ENCODE data around the gene MMP24OS.
A peak's percentile ranks its signal among the peaks of the same experiment; 100 is the strongest.

MMP24OS gene

GRCh38 chr20:35277127-35277526, 795 bp downstream of the MMP24OS start:
- TF ChIP-seq, protein P1, sequence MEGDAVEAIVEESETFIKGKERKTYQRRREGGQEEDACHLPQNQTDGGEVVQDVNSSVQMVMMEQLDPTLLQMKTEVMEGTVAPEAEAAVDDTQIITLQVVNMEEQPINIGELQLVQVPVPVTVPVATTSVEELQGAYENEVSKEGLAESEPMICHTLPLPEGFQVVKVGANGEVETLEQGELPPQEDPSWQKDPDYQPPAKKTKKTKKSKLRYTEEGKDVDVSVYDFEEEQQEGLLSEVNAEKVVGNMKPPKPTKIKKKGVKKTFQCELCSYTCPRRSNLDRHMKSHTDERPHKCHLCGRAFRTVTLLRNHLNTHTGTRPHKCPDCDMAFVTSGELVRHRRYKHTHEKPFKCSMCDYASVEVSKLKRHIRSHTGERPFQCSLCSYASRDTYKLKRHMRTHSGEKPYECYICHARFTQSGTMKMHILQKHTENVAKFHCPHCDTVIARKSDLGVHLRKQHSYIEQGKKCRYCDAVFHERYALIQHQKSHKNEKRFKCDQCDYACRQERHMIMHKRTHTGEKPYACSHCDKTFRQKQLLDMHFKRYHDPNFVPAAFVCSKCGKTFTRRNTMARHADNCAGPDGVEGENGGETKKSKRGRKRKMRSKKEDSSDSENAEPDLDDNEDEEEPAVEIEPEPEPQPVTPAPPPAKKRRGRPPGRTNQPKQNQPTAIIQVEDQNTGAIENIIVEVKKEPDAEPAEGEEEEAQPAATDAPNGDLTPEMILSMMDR (IDR thresholded peaks at IDR 0.05; ENCODE audit: low read depth, low read length) = no peak
- peak overlapping the region; percentile 76 for H3K4me3 ChIP-seq (ENCODE audit: low read depth, low read length)

GRCh38 chr20:35276408-35276807, 1.5 kb downstream of the MMP24OS start:
- H3K4me3 ChIP-seq (ENCODE audit: low read depth, low read length) = peak overlapping the region; percentile 76
- TF ChIP-seq, protein P1 (IDR thresholded peaks at IDR 0.05; ENCODE audit: low read depth, low read length) = no peak

DNA sequence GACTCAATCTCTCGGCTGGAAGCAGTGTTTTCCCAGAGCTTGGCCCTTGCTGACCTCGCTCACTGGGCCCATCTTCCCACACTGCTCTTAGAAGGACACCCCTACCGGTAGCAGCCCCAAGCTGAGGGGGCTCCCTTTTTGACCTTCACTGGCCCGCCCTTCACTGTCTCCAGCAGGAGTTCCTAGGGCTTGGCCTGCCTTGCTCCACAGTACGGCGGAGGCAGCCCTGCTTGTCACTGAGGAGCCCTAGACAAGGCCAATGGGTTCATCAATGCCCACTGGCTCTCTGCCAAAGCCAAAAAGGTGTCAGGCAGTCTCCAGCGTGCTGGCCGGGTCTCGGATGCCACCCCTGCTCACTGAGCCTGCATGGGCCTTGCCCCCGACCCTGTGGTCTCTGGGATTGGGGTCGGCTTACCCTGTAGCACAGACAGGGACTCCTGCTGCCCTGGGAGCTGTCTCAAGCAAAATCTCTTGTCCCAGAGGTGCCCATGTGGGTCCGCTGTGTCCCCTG, 2.1 kb downstream of the MMP24OS start:
- TF ChIP-seq, protein P1 (IDR thresholded peaks at IDR 0.05; ENCODE audit: low read depth, low read length) = no peak
- no peak overlapping the region for H3K4me3 ChIP-seq (ENCODE audit: low read depth, low read length)

- no peak overlapping the region for H3K4me3 ChIP-seq (ENCODE audit: low read depth, low read length)
- TF ChIP-seq, protein P1 (IDR thresholded peaks at IDR 0.05; ENCODE audit: low read depth, low read length) = no peak
Measured at GRCh38 chr20:35274172-35275092, 3.5 kb downstream of the MMP24OS start.

DNA sequence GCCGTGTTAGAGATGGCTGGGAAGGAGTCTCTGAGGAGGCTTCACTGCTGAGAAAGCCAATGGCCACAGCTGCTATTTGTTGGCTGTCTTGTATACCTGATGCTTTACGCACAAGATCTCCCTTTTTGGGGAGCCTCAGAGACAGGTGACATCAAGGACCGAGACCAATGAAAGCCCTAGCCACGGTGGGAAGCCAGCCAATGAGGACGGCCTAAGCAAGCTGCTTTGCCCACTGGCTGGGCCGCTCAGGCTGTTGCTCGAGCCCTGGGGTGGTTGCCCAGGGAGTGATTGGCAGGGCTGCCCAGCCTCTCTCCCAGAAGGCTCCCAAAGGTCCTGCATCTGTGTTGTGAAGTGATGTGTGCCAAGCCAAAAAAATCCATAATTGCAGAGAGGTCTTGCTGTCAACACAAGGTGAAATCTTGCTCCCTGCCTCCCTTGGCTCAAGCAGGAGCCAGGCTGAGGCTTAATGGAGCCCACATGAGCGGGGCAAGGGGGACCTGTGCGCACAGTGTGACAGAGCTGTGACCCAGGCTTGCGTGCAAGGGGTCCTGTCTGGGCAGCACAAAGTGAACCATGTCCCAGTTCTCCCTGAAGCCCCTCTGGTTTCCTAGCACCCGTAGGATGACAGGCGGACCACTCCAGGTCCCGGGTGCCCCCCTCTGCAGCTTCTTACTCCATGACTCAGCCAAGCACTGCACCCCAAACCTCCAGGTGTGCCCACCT, 4.3 kb downstream of the MMP24OS start:
- TF ChIP-seq, protein P1 (IDR thresholded peaks at IDR 0.05; ENCODE audit: low read depth, low read length) = no peak
- H3K4me3 ChIP-seq (ENCODE audit: low read depth, low read length) = no peak overlapping the region

DNA sequence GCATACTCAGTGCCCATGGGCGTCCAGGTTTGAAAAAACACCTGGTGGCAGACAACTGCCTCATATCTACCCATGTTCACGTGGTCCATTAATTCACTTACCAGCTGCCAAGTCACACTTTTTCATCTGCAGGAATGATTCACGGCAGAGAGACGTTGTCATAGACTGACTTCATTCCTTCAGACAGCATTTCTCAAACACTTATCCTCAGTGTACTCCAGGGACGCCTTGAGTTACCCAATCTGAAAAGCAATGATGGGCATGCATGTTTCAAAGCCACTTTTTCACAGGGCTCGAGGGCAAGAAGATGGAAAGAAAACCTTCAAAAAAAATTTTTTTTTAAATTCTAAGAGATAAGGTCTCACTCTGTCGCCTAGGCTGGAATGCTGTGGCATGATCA, 6.0 kb downstream of the MMP24OS start:
- H3K4me3 ChIP-seq (ENCODE audit: low read depth, low read length) = no peak overlapping the region
- TF ChIP-seq, protein P1 (IDR thresholded peaks at IDR 0.05; ENCODE audit: low read depth, low read length) = no peak
